Heart left ventricle (tissue), 16 donors: Measurements from ENCODE around the gene TRAFD1. TPM values are rescaled to one million over a fixed set of nuclear protein-coding genes. Genes with fewer than 3 reads are reported as not detected.

Experiments used
- ATAC-seq, 4 donors: fragments of 200-7000 bp; cut with Tn5 transposase; one replicate each; pipeline ENCODE4 v1.9.1; 2020 to 2022; ENCODE audit warnings: moderate library complexity in 4 of 4, mild to moderate bottlenecking in 3 of 4, moderate number of reproducible peaks in 1 of 4
- DNase-seq, 5 donors: peaks; one replicate each; pipeline ENCODE4 v3.0.0-alpha.2; 2020
- H3K27ac ChIP-seq, 12 donors: fragments of 200-600 bp; sonication (generic) in 4 of 12; one replicate each; pipeline versions ENCODE4 v1.5.0 to v1.8.0; 2016 to 2022; ENCODE audit warnings: mild to moderate bottlenecking in 2 of 12
- H3K27me3 ChIP-seq, 9 donors: fragments of 200-600 bp; sonication (generic) in 2 of 9; one replicate each; pipeline versions ENCODE4 v1.5.1 to v1.8.0; 2016 to 2022; ENCODE audit warnings: mild to moderate bottlenecking in 3 of 9
- H3K36me3 ChIP-seq, 9 donors: fragments of 200-600 bp; sonication (generic) in 2 of 9; one replicate each; pipeline versions ENCODE4 v1.5.0 to v1.8.0; 2018 to 2022; ENCODE audit warnings: mild to moderate bottlenecking in 2 of 9
- H3K4me1 ChIP-seq, 12 donors: fragments of 200-600 bp; sonication (generic) in 4 of 12; one replicate each; pipeline versions ENCODE4 v1.5.0 to v1.8.0; 2016 to 2022; ENCODE audit warnings: mild to moderate bottlenecking in 3 of 12
- H3K4me3 ChIP-seq, 12 donors: fragments of 200-600 bp; sonication (generic) in 4 of 12; one replicate each; pipeline versions ENCODE4 v1.5.0 to v1.8.0; 2017 to 2022; ENCODE audit warnings: mild to moderate bottlenecking in 9 of 12, moderate library complexity in 4 of 12
- H3K9me3 ChIP-seq, 12 donors: fragments of 200-600 bp; sonication (generic) in 4 of 12; one replicate each; pipeline versions ENCODE4 v1.5.0 to v1.8.0; 2016 to 2022; ENCODE audit warnings: mild to moderate bottlenecking in 1 of 12
- CTCF ChIP-seq, 12 donors: fragments of 200-600 bp; sonication (generic) in 4 of 12; IDR thresholded peaks; one replicate each; pipeline versions ENCODE4 v1.5.0 to v1.8.0; 2018 to 2022; ENCODE audit warnings: antibody characterized with exemption in 12 of 12, mild to moderate bottlenecking in 5 of 12
- POLR2A ChIP-seq, 2 donors: fragments of 450-650 bp; IDR thresholded peaks; one replicate each; pipeline ENCODE4 v1.6.1; 2017; ENCODE audit warnings: antibody characterized with exemption in 2 of 2, mild to moderate bottlenecking in 2 of 2, moderate library complexity in 2 of 2
- WGBS, 4 donors: extraction: QIAGEN DNeasy Blood & Tissue Kit in 2 of 4; methylation state at CpG; one replicate each; pipeline versions ENCODE4 v1.1.5 to v1.1.7; 2013 to 2018; 5-methylcytosine and 5-hydroxymethylcytosine counted together
- intact Hi-C, 10 donors: fragments of 100-400 bp; cut with DNase I; formaldehyde crosslinking; loops; one replicate each; pipeline versions ENCODE4 v1.11.1 to v1.14.2; 2022
- polyA plus RNA-seq, 2 donors: library from polyadenylated mRNA; stranded (reverse); fragments of 200-250 nt; gene quantifications; one replicate each; pipeline ENCODE4 v1.2.3, GENCODE V29; 2013
- total RNA-seq, 9 donors: library from RNA; depleted of rRNA in 2 of 9; stranded (reverse); fragments of >200 nt in 2 of 9; fragmentation: NEBNext Ultra II Directional in 3 of 9; extraction: Animal tissue kit (Norgen Biotek cat#: 25700) in 3 of 9; gene quantifications; one replicate each; pipeline versions ENCODE4 v1.1.0 to v1.2.4, GENCODE V29; 2016 to 2023
- donor health status: ischemic (EF 13 %, LVEDD 7.1; RV severe dilation, severe dysfunction).
- donor health status: healthy with polysubstance abuse.
- donor health status: DM: no; HTN: yes; CAD: no.
- donor health status: DM: no; HTN: no; CAD: no.
- donor health status: ischemic (EF 25% LVEDD 6.9; RV normal size, moderate dysfunction).
- donor health status: ischemic (EF 25% LVEDD 5.7; RV mildly dilated, moderate dysfunction).
- donor health status: healthy.
- donor health status: DM: yes; HTN: yes; CAD: no.
- donor health status: ischemic (EF 35%, LVEDD 5.7; RV mildly dilated, moderate dysfunction).
- donor health status: nonischemic (EF 11% LVEDD 7.7; RV severe dilation, severe dysfunction).
- donor health status: DM: yes; HTN: yes; CAD: no.
- donor health status: PGD.
- donor health status: ischemic (EF 29% LVEDD 5.4; RV normal size, mild dysfunction).
- donor health status: nonischemic (EF 23%, LVEDD 6.1; RV moderate dilation, normal function).

TRAFD1 gene
- total and polyA plus RNA-seq, 11 donors = 6.7 to 84.7 (median 22.7) TPM

- TF ChIP-seq POLR2A (IDR thresholded peaks at IDR 0.05) (no peak), CTCF (IDR thresholded peaks at IDR 0.05) (no peak)
- WGBS, 4 donors = 79 to 94% (median 83%) methylated on average over 6 of the region's 6 CpGs
- Histone ChIP-seq H3K27me3 (no peaks in the 10 kb centered on the region), H3K36me3 (no peaks in the 10 kb centered on the region), H3K4me3 (no peak overlapping the region), H3K4me1 (peaks cover 0 to 26% (median 21%) of the 10 kb centered on the region in 12 donors), H3K9me3 (no peaks in the 10 kb centered on the region), H3K27ac (no peak overlapping the region)
- DNase-seq (no peak), ATAC-seq (no peak)
- intact Hi-C loops = no loop called here
Observed at GRCh38 chr12:112112409-112113133, 12.8 kb upstream of the TRAFD1 start.

GRCh38 chr12:112115259-112116045, 9.9 kb upstream of the TRAFD1 start:
- no peak overlapping the region for H3K4me3 ChIP-seq
- intact Hi-C loops = no loop called here
- H3K27ac ChIP-seq = peak overlapping the region in 2 of 12 donors; percentile 70 to 83
- ATAC-seq (no peak), DNase-seq (no peak)
- no peak for TF ChIP-seq CTCF (IDR thresholded peaks at IDR 0.05)
- TF ChIP-seq POLR2A (IDR thresholded peaks at IDR 0.05) = no peak
- WGBS, 4 donors = 90 to 96% (median 91%) methylated on average over 6 of the region's 6 CpGs
- no peaks in the 10 kb centered on the region for H3K27me3 ChIP-seq
- H3K4me1 ChIP-seq = peaks cover 0 to 16% (median 12%) of the 10 kb centered on the region in 12 donors
- no peaks in the 10 kb centered on the region for H3K36me3 ChIP-seq
- H3K9me3 ChIP-seq = no peaks in the 10 kb centered on the region

- Histone ChIP-seq H3K27ac (peak overlapping the region; percentile 47 to 87 (median 80)), H3K36me3 (no peaks in the 10 kb centered on the region), H3K4me1 (peaks cover 0 to 19% (median 14%) of the 10 kb centered on the region in 12 donors), H3K9me3 (no peaks in the 10 kb centered on the region), H3K4me3 (peak overlapping the region in 7 of 12 donors; percentile 3 to 25 (median 15)), H3K27me3 (no peaks in the 10 kb centered on the region)
- intact Hi-C loops = no loop called here
- TF ChIP-seq POLR2A (IDR thresholded peaks at IDR 0.05) (peak in 1 of 2 donors; percentile 46), CTCF (IDR thresholded peaks at IDR 0.05) (no peak)
- WGBS, 4 donors = 32 to 46% (median 38%) methylated on average over 7 of the region's 7 CpGs
- DNase-seq (peak; percentile 79 to 87 (median 81)), ATAC-seq (peak; percentile 96 to 99 (median 96))
Observed at GRCh38 chr12:112116232-112117060, 8.9 kb upstream of the TRAFD1 start.
